ENCODE results near the gene MTSS2.

DNA sequence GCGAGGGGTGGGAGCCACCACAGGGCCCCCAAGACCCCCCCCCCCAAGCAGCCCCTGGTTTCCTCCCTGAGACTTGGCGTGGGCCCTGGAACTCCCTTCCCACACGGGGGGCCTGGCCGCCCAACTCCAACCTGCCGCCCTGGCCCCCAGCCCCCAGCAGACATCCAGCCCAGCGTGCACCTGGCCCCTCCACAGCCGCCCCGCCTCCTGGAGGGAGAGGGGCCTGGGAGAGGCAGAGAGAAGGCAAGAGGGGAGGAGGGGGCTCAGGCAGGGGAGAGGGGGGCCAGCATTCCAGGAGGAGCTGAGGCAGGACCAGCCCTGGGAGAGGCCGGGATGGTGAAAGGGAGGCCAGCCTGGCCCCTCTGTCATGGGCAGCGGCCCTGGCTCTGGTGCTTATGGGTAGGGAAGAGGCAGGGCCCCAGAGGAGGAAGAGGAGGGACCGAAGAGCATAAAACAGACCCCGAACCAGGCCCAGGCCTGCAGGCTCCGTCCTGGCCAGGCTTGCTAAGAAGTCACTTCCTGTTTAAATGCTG is 22.8 kb downstream of the MTSS2 start:
- TF ChIP-seq POLR2A (IDR thresholded peaks at IDR 0.05) (no peak), CTCF (IDR thresholded peaks at IDR 0.05) (no peak)

All from stomach (tissue), 4 donors.